Measurements from ENCODE around the gene SLC35E1. TPM values are rescaled to one million over a fixed set of nuclear protein-coding genes. Genes with fewer than 3 reads are reported as not detected.
"Not testable (repeated sequence)": the region's sequence is repeated elsewhere in the genome, so short reads cannot be mapped to it uniquely, and the experiment has no call there.

The SLC35E1 gene
- total RNA-seq, 1 experiment from 2014 or later: 61.0 TPM

DNA sequence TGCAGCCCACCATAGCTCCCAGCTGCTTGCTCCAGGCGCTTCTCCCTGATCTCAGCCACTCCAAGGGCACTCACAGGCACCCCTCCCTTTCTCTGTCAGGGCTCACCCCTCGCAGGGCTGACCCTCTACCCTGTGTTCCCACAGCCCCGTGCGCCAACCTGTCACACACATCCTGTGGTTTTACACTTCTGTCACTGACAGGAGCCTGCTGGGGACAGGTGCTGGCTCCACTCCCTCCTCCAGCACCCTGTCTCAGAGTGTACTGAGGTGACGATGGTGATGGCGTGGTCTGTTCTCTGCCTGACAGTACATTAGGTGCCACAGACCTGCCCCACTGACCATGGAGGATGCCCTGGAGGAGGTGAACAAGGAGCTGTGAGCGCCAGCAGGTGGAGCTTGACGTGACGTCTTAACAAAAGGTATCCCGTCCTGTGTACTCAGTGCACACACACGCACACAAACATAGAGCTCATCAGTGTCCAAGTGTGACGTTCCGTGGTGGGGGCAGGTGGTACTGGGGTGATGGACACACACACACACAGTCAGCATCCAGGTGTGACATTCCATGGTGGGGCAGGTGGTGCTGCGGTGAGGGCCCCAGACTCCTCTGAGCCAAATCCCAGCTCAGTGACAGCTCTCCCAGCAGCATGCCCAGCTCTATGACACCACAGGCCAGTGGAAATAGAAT lies 55.1 kb downstream of the SLC35E1 start:
- H2AFZ ChIP-seq: no peak overlapping the region

DNA sequence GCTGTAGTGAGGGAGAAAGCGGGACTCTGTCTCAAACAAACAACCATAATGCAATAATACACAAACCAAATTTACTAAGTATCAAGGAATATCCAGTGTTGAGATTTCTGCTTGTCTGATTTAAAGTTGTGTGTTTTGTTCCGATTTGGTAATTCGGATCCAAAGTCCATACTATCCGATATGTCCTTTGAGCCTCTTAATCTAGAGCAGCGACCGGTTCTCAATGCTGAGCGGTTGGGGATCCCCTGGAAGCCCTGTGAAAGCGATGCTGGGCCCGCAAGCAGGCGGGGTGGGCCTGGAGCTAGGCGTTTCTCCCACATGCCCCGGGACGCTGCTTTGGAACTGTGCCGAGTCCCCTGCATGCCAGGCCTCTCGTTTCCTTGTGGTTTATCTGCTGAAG lies 55.8 kb downstream of the SLC35E1 start:
- no peak overlapping the region for H2AFZ ChIP-seq
- H3K36me3 ChIP-seq (ENCODE audit: low read depth): peaks cover 13% of the 10 kb centered on the region; the same call in 1 of the 2 replicates
- no peak overlapping the region for H3K4me3 ChIP-seq
- peaks cover 44% of the 10 kb centered on the region for H3F3A ChIP-seq (ENCODE audit: insufficient read depth, low read depth)
- BruUV-seq (replicated peaks): no TSS peak
- ChIA-PET CTCF (no interaction called here), POLR2A (ENCODE audit: unreplicated experiment) (no interaction called here)
- H3K9me3 ChIP-seq (ENCODE audit: insufficient read depth, low read depth): no peaks in the 10 kb centered on the region
- TF ChIP-seq, protein P1, sequence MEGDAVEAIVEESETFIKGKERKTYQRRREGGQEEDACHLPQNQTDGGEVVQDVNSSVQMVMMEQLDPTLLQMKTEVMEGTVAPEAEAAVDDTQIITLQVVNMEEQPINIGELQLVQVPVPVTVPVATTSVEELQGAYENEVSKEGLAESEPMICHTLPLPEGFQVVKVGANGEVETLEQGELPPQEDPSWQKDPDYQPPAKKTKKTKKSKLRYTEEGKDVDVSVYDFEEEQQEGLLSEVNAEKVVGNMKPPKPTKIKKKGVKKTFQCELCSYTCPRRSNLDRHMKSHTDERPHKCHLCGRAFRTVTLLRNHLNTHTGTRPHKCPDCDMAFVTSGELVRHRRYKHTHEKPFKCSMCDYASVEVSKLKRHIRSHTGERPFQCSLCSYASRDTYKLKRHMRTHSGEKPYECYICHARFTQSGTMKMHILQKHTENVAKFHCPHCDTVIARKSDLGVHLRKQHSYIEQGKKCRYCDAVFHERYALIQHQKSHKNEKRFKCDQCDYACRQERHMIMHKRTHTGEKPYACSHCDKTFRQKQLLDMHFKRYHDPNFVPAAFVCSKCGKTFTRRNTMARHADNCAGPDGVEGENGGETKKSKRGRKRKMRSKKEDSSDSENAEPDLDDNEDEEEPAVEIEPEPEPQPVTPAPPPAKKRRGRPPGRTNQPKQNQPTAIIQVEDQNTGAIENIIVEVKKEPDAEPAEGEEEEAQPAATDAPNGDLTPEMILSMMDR (conservative IDR thresholded peaks at IDR 0.05): no peak
- TF ChIP-seq EZH2 (IDR thresholded peaks at IDR 0.05; ENCODE audit: low read depth): no peak
- no peaks in the 10 kb centered on the region for H3K79me2 ChIP-seq (ENCODE audit: low read depth)
- no peak overlapping the region for H3K27ac ChIP-seq
- intact Hi-C loops (cut with micrococcal nuclease; ENCODE audit: unreplicated experiment): no loop called here
- peaks cover 41% of the 10 kb centered on the region for H4K20me1 ChIP-seq (ENCODE audit: insufficient read depth)
- H3K27me3 ChIP-seq (ENCODE audit: insufficient read depth, low read depth): no peaks in the 10 kb centered on the region
- DNase-seq: no peak
- no peak overlapping the region for H3K4me2 ChIP-seq
- no peaks in the 10 kb centered on the region for H3K9me2 ChIP-seq (ENCODE audit: insufficient read depth)
- H3K4me1 ChIP-seq (replicated peaks; ENCODE audit: insufficient read depth): no peaks in the 10 kb centered on the region

More for the DNA sequence above, 55.1 kb downstream of the SLC35E1 start:
- no peak for DNase-seq
- H3F3A ChIP-seq (ENCODE audit: insufficient read depth, low read depth): peaks cover 44% of the 10 kb centered on the region
- H3K79me2 ChIP-seq (ENCODE audit: low read depth): no peaks in the 10 kb centered on the region
- H4K20me1 ChIP-seq (ENCODE audit: insufficient read depth): peaks cover 47% of the 10 kb centered on the region
- no peak for TF ChIP-seq EZH2 (IDR thresholded peaks at IDR 0.05; ENCODE audit: low read depth)
- TF ChIP-seq, protein P1 (conservative IDR thresholded peaks at IDR 0.05): no peak
- no TSS peak for BruUV-seq (replicated peaks)
- H3K9me2 ChIP-seq (ENCODE audit: insufficient read depth): no peaks in the 10 kb centered on the region
- H3K4me3 ChIP-seq: no peak overlapping the region
- intact Hi-C loops (cut with micrococcal nuclease; ENCODE audit: unreplicated experiment): no loop called here
- ChIA-PET CTCF (interaction anchor here (0.6 kb wide), 1 partner anchor 278 kb away, joined by 7 read pairs; no protein-coding TSS in a partner anchor), POLR2A (ENCODE audit: unreplicated experiment) (no interaction called here)
- no peak overlapping the region for H3K27ac ChIP-seq
- H3K36me3 ChIP-seq (ENCODE audit: low read depth): peaks cover 13% of the 10 kb centered on the region; the same call in 1 of the 2 replicates
- H3K4me2 ChIP-seq: no peak overlapping the region
- no peaks in the 10 kb centered on the region for H3K4me1 ChIP-seq (replicated peaks; ENCODE audit: insufficient read depth)
- H3K9me3 ChIP-seq (ENCODE audit: insufficient read depth, low read depth): no peaks in the 10 kb centered on the region
- H3K27me3 ChIP-seq (ENCODE audit: insufficient read depth, low read depth): no peaks in the 10 kb centered on the region

DNA sequence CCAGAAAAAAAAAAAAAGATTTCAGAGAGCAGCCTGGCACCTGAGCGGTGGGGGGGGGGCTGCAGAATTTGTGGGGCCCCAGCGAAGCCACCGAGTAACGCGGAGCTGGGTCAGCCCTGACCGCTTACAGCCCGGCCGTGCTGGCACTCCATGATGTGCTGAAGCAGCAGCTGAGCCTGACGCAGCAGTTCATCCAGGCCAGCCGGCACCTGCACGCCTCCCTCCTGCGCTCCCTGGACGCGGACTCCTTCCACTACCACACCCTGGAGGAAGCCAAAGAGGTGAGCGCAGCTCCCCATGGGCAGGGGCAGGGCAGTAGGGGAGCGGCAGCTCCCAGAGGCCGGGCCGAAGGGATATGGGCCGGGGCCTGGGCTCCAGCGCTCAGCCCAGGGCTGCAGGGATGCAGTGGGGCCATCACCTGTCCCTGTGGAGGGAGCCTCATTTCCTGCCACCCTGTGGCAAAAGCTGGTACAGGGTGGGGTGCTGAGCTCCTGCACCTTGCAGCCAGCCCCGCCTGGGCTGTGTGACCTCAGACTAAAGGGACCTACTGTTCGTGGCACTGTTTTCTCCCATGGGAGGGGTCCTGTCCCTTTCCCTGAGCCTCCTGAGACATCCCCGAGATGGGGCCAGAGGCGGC lies 57.7 kb downstream of the SLC35E1 start:
- DNase-seq: no peak
- no peak overlapping the region for H3K4me2 ChIP-seq
- peaks cover 13% of the 10 kb centered on the region; the same call in 1 of the 2 replicates for H3K36me3 ChIP-seq (ENCODE audit: low read depth)
- H2AFZ ChIP-seq: no peak overlapping the region
- no peaks in the 10 kb centered on the region for H3K79me2 ChIP-seq (ENCODE audit: low read depth)
- H4K20me1 ChIP-seq (ENCODE audit: insufficient read depth): peaks cover 30% of the 10 kb centered on the region
- ChIA-PET CTCF (no interaction called here), POLR2A (ENCODE audit: unreplicated experiment) (interaction anchor here (0.9 kb wide), 1 partner anchor 317 kb away, joined by 4 read pairs; no protein-coding TSS in a partner anchor)
- H3K9me2 ChIP-seq (ENCODE audit: insufficient read depth): no peaks in the 10 kb centered on the region
- H3F3A ChIP-seq (ENCODE audit: insufficient read depth, low read depth): peaks cover 37% of the 10 kb centered on the region
- intact Hi-C loops (cut with micrococcal nuclease; ENCODE audit: unreplicated experiment): no loop called here
- no peaks in the 10 kb centered on the region for H3K27me3 ChIP-seq (ENCODE audit: insufficient read depth, low read depth)
- no peak for TF ChIP-seq EZH2 (IDR thresholded peaks at IDR 0.05; ENCODE audit: low read depth)
- TF ChIP-seq, protein P1 (conservative IDR thresholded peaks at IDR 0.05): 0 out of 2 replicates have a peak, but pooled peaks have one; percentile 23
- H3K27ac ChIP-seq: no peak overlapping the region
- no peaks in the 10 kb centered on the region for H3K9me3 ChIP-seq (ENCODE audit: insufficient read depth, low read depth)
- H3K4me1 ChIP-seq (replicated peaks; ENCODE audit: insufficient read depth): no peaks in the 10 kb centered on the region
- BruUV-seq (replicated peaks): no TSS peak
- no peak overlapping the region for H3K4me3 ChIP-seq

DNA sequence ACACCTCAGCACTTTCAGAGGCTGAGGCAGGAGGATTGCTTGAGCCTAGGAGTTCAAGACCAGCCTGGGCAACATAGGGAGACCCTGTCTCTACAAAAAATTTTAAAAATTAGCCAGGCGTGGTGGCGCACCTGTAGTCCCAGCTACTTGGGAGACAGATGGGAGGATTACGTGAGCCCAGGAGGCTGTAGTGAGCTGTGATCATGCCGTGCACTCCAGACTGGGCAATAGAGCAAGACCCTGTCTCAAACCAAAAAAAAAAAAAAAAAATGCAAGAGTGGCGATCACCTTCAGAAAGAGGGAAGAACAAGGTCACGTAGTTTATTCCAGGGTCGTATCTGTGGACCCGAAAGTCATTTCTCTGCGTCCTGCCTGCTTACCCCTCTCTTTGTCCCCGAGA lies 59.6 kb downstream of the SLC35E1 start:
- DNase-seq; POLR2A ChIA-PET (ENCODE audit: unreplicated experiment); H3K27ac ChIP-seq; H2AFZ ChIP-seq; H3K9me2 ChIP-seq (ENCODE audit: insufficient read depth); H3K4me1 ChIP-seq (replicated peaks; ENCODE audit: insufficient read depth); CTCF ChIA-PET; H3K4me2 ChIP-seq; H3K9me3 ChIP-seq (ENCODE audit: insufficient read depth, low read depth); intact Hi-C loops (cut with micrococcal nuclease; ENCODE audit: unreplicated experiment); H3K36me3 ChIP-seq (ENCODE audit: low read depth); H3K4me3 ChIP-seq; H3K27me3 ChIP-seq (ENCODE audit: insufficient read depth, low read depth); H3K79me2 ChIP-seq (ENCODE audit: low read depth); BruUV-seq (replicated peaks): not testable (repeated sequence)
- H3F3A ChIP-seq (ENCODE audit: insufficient read depth, low read depth): peaks cover 18% of the 10 kb centered on the region
- peaks cover 16% of the 10 kb centered on the region for H4K20me1 ChIP-seq (ENCODE audit: insufficient read depth)
